SK-MEL-5 (cell line): ENCODE measurements around the gene HYOU1. TPM values are rescaled to one million over a fixed set of nuclear protein-coding genes. Genes with fewer than 3 reads are reported as not detected.
A peak's percentile ranks its signal among the peaks of the same experiment; 100 is the strongest.
"Not testable (repeated sequence)": the region's sequence is repeated elsewhere in the genome, so short reads cannot be mapped to it uniquely, and the experiment has no call there.

Source experiments
- DNase-seq: peaks from one replicate; pipeline ENCODE4 v3.0.0-alpha.2; 2016; ENCODE audit warnings: low read depth, low spot score
- in situ Hi-C: cut with HindIII; loops from 2 replicates; pipeline ENCODE4 v1.10.0; 2016; ENCODE audit warnings: low sequenced_read_pairs, high pct_unique_total_duplicates, low pct_unique_long_range_greater_than_20kb
- total RNA-seq: library from RNA; depleted of rRNA; stranded (reverse); fragments of >200 nt; shearing (Covaris generic); gene quantifications from 2 replicates; pipeline ENCODE4 v1.2.3, GENCODE V29; 2014

The HYOU1 gene
- total RNA-seq, 1 experiment from 2014 or later, result 189 TPM

- in situ Hi-C loops, result no loop called here
Observed at GRCh38 chr11:119027561-119028345, 29.3 kb downstream of the HYOU1 start.

DNA sequence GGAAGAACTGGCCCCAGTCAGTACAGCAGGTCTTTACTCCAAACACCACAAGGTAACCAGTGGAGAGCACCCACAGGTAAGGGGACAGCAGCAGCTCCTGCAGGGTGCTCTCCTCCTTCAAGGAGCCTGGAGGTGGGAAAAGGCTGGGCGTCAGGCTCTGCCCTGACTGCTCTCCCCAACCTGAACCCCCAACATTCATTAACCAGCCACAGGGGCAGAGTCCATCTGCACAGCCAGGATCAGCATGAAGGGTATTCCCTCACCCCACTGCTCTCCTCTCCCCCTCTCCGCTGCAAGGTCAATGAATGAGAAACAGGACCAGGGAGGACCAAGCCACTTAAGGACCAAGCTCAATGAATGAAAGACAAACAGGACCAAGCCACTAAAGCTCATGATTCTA is 30.0 kb downstream of the HYOU1 start:
- in situ Hi-C loops, result no loop called here
- no peak for DNase-seq

More at GRCh38 chr11:119027561-119028345, 29.3 kb downstream of the HYOU1 start:
- DNase-seq, result no peak

GRCh38 chr11:119025978-119026766 is 30.8 kb downstream of the HYOU1 start:
- no peak for DNase-seq
- in situ Hi-C loops, result no loop called here

DNA sequence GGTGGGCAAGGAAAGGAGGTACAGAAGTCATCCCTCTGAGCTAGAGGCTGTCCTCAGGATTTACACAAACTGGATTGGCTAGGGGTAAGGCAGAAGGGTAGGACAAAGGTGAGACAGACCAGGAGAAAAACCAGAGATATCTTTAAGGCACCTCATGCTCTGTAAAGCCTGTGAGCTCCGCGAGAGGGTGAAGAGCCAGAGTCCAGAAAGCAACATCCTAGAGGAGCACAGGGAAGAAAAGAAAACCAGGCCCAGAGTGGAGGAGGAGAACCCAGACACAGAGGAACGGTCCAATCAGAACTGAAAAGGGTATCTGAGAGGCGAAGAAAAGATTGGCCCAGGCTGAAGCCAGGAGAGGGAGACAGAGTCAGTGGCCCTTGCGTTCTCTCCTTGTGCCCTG is 31.5 kb downstream of the HYOU1 start:
- in situ Hi-C loops, result no loop called here
- no peak for DNase-seq

DNA sequence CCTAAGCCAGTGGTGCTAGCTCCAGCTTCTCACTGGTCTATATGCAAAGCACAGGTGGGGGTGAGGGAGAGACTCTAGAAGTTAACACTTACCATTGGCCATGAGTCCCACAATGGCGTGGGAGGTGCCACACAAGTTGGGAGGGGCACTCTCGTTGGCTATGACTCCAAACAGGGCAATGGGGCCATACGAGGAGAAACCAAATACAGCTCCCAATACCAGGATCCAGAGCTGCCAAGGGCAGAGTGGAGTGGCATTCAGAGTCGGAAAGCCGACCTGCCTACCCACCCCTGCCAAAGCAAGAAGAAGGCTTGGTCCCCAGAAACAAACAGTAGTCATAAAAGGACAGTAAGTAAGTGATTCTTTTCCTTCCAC is 31.9 kb downstream of the HYOU1 start:
- in situ Hi-C loops, result no loop called here
- DNase-seq, result no peak

- in situ Hi-C loops, result no loop called here
- DNase-seq, result no peak
Observed at GRCh38 chr11:119024430-119025098, 32.4 kb downstream of the HYOU1 start.

- no peak for DNase-seq
- in situ Hi-C loops, result no loop called here
Observed at GRCh38 chr11:119023741-119024140, 33.3 kb downstream of the HYOU1 start.

DNA sequence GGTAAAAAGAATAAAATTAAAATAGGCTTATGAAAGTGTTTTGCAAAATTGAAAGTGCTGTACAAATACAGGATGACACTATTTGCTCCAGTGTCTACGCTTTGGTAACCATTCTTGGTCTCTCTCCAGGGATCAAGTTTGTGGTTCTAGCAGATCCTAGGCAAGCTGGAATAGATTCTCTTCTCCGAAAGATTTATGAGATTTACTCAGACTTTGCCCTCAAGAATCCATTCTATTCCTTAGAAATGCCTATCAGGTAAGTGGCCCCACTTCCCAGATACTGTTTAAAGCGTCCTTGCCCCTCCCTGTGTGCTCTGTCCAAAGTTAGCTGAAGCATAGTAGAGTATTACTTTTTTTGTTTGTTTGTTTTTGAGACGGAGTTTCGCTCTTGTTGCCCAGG is 35.4 kb downstream of the HYOU1 start:
- no peak for DNase-seq
- in situ Hi-C loops, result no loop called here

- in situ Hi-C loops, result no loop called here
- no peak for DNase-seq
Observed at GRCh38 chr11:119019996-119020395, 37.0 kb downstream of the HYOU1 start.

DNA sequence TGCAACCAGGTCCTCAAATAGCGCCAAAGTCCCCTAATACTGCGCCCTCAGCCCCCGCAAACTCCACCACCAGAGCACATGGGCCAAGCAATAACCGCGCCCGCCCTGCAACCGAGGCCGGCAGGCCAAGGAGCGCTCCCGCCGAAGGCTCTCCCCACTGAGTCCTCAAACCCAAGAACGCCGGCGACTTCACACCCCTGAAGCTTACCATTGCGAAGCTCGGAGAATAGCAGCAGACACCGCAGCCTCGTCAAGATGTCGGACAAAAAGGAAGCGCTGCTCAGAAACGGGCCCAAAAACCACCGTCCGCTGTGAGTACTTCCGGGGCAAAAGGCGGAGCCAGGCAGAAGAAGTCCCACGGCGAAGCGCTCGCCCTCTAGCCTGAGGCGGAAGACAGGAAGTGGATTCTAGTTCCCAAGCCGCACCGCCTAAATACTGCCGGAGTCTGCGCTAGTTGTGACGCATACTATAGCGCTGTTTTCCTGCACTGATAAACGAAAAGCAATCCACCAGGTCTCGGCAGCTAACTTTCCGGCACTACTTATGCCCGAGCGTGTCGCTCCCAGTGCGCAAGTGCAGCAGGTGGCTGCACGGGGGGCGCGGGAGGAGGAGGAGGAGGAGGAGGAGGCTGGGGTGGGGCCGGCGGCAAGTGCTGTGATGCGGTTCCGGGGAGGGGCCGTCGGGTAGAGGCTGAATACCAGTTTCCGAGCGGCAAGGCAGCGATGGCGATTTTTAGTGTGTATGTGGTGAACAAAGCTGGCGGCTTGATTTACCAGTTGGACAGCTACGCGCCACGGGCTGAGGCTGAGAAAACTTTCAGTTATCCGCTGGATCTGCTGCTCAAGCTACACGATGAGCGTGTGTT is 38.7 kb downstream of the HYOU1 start, which contains the start of the genes RPS25 and TRAPPC4:
Gene RPS25 (minus strand): TSS at position 270 of the 865 bp plus-strand sequence. CDS start 59 bp downstream, at position 211.
Gene TRAPPC4 (plus strand): TSS at position 693 of the 865 bp plus-strand sequence. CDS start 30 bp downstream, at position 723.
- peak; percentile 93 for DNase-seq
- in situ Hi-C loops, result no loop called here

- in situ Hi-C loops, DNase-seq: not testable (repeated sequence)
Observed at GRCh38 chr11:119017377-119017776, 39.6 kb downstream of the HYOU1 start.

DNA sequence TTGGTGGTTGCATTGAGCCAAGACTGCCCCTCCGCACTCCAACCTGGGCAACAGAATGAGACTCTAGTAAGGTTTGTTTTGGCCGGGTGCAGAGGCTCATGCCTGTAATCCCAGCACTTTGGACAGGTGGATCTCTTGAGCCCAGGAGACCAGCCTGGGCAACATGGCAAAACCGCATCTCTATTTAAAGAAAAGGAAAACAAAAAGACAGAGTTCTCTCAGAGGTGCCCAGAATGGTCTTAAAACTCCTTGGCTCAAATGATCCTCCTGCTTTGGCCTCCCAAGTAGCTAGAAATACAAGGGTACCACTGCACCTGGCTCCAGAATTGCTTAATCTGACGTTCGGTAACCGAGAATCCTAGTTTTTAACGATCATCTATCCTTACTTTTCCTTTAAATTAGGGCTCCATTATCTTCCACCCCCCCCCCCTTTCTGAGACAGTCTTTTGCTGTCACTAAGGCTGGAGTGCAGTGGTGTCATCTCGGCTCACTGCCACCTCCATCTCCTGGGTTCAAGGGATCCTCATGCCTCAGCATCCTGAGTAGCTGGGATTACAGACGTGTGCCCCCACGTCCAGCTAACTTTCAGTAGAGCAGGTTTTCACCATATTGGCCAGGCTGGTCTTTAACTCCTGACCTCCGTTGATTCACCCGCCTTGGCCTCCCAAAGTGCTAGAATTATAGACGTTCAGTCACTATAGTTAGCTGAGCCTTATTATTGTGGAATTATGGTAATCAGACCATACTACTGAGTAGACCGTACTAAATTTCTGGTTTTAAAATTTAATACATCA is 40.6 kb downstream of the HYOU1 start:
- in situ Hi-C loops, result no loop called here
- no peak for DNase-seq

GRCh38 chr11:119015054-119015611 is 41.9 kb downstream of the HYOU1 start:
- in situ Hi-C loops, result no loop called here
- DNase-seq, result peak; percentile 40

DNA sequence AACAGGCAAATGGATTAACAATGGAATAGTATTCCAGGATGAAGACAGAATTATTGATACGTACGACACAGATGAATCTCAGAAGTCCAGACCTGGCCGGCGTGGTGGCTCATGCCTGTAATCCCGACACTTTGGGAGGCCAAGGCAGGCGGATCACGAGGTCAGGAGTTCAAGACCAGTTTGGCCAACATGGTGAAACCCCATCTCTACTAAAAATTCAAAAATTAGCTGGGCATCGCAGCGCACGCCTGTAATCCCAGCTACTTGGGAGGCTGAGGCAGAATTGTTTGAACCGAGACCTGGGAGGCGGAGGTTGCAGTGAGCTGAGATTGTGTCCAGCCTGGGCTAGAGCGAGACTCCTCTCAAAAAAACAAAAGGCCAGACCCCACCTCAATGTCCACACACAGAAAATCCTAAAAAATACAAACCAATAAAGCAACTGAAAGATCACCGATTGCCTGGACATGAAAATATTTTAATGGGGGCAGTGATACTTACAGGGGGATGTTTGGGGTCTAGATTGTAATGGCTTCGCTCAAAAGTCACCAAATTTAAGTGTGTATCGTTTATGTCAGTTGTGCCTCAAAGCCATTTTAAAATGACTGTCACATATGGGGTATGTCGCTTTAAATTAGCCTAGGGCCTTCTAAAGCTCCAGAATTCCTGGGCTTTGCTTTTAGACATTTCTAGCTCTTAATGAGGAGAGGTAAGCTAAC is 42.6 kb downstream of the HYOU1 start:
- in situ Hi-C loops, result no loop called here
- no peak for DNase-seq

GRCh38 chr11:119012629-119013170 is 44.3 kb downstream of the HYOU1 start:
- DNase-seq, result no peak
- in situ Hi-C loops, result no loop called here
